ENCODE measurements around the gene PRKG1. TPM values are rescaled to one million over a fixed set of nuclear protein-coding genes. Genes with fewer than 3 reads are reported as not detected.

The PRKG1 gene
- total RNA-seq, 1 donor from 2014 or later = 28.2 TPM

GRCh38 chr10:51759896-51760534, 685.7 kb downstream of the PRKG1 start:
- no peak for DNase-seq
- no peak for ATAC-seq (ENCODE audit: poor library complexity)
- intact Hi-C loops (cut with DNase I) = no loop called here

- DNase-seq (no peak), ATAC-seq (ENCODE audit: poor library complexity) (no peak)
- intact Hi-C loops (cut with DNase I) = no loop called here
These were observed 686.8 kb downstream of the PRKG1 start for GRCh38 chr10:51760864-51761640.

GRCh38 chr10:51763746-51764145, 689.5 kb downstream of the PRKG1 start:
- no peak for ATAC-seq (ENCODE audit: poor library complexity)
- DNase-seq = no peak
- intact Hi-C loops (cut with DNase I) = no loop called here

- ATAC-seq (ENCODE audit: poor library complexity) = no peak
- no peak for DNase-seq
- intact Hi-C loops (cut with DNase I) = no loop called here
These were observed 691.1 kb downstream of the PRKG1 start for GRCh38 chr10:51765284-51765971.

- no peak for DNase-seq
- no peak for ATAC-seq (ENCODE audit: poor library complexity)
- intact Hi-C loops (cut with DNase I) = no loop called here
These were observed 692.3 kb downstream of the PRKG1 start for GRCh38 chr10:51766423-51767102.

- DNase-seq = no peak
- intact Hi-C loops (cut with DNase I) = no loop called here
- no peak for ATAC-seq (ENCODE audit: poor library complexity)
These were observed 692.9 kb downstream of the PRKG1 start for GRCh38 chr10:51767103-51767763.

- ATAC-seq (ENCODE audit: poor library complexity) = no peak
- intact Hi-C loops (cut with DNase I) = no loop called here
- DNase-seq = no peak
These were observed 694.7 kb downstream of the PRKG1 start for GRCh38 chr10:51768886-51769465.

GRCh38 chr10:51770709-51771108, 696.4 kb downstream of the PRKG1 start:
- no peak for ATAC-seq (ENCODE audit: poor library complexity)
- DNase-seq = no peak
- intact Hi-C loops (cut with DNase I) = no loop called here

- intact Hi-C loops (cut with DNase I) = no loop called here
- DNase-seq = no peak
- ATAC-seq (ENCODE audit: poor library complexity) = no peak
These were observed 698.1 kb downstream of the PRKG1 start for GRCh38 chr10:51772387-51772786.

GRCh38 chr10:51773681-51774080, 699.4 kb downstream of the PRKG1 start:
- ATAC-seq (ENCODE audit: poor library complexity) = no peak
- intact Hi-C loops (cut with DNase I) = no loop called here

GRCh38 chr10:51783941-51784340, 709.7 kb downstream of the PRKG1 start:
- intact Hi-C loops (cut with DNase I) = no loop called here
- DNase-seq (no peak), ATAC-seq (ENCODE audit: poor library complexity) (no peak)

More at GRCh38 chr10:51773681-51774080, 699.4 kb downstream of the PRKG1 start:
- DNase-seq = no peak

- ATAC-seq (ENCODE audit: poor library complexity) (no peak), DNase-seq (no peak)
- intact Hi-C loops (cut with DNase I) = no loop called here
These were observed 711.9 kb downstream of the PRKG1 start for GRCh38 chr10:51786016-51786683.

- DNase-seq = no peak
- intact Hi-C loops (cut with DNase I) = no loop called here
- ATAC-seq (ENCODE audit: poor library complexity) = no peak
These were observed 712.4 kb downstream of the PRKG1 start for GRCh38 chr10:51786684-51787035.

- ATAC-seq (ENCODE audit: poor library complexity) (no peak), DNase-seq (no peak)
- intact Hi-C loops (cut with DNase I) = no loop called here
These were observed 714.0 kb downstream of the PRKG1 start for GRCh38 chr10:51788273-51788672.

GRCh38 chr10:51789118-51789517, 714.8 kb downstream of the PRKG1 start:
- no peak for DNase-seq
- ATAC-seq (ENCODE audit: poor library complexity) = no peak
- intact Hi-C loops (cut with DNase I) = no loop called here

- DNase-seq = no peak
- ATAC-seq (ENCODE audit: poor library complexity) = no peak
- intact Hi-C loops (cut with DNase I) = no loop called here
These were observed 715.6 kb downstream of the PRKG1 start for GRCh38 chr10:51789903-51790302.

GRCh38 chr10:51792678-51793077, 718.4 kb downstream of the PRKG1 start:
- ATAC-seq (ENCODE audit: poor library complexity) (no peak), DNase-seq (no peak)
- intact Hi-C loops (cut with DNase I) = no loop called here

- intact Hi-C loops (cut with DNase I) = no loop called here
- ATAC-seq (ENCODE audit: poor library complexity) (no peak), DNase-seq (no peak)
These were observed 725.8 kb downstream of the PRKG1 start for GRCh38 chr10:51800121-51800520.

All from Right ventricle myocardium superior (tissue), 1 donor.